ENCODE data around the gene STT3B.

- TF ChIP-seq CTCF (conservative IDR thresholded peaks at IDR 0.05 in 1 of 2, IDR thresholded peaks at IDR 0.05 in 1 of 2; ENCODE audit: low read depth in 1 of 2, low read length in 2 of 2) (no peak), EZH2 (IDR thresholded peaks at IDR 0.05; ENCODE audit: low read length, missing control alignments) (no peak)
Measured at GRCh38 chr3:31580645-31581044, 47.9 kb downstream of the STT3B start.
